ENCODE results near the gene CHST15. TPM values are rescaled to one million over a fixed set of nuclear protein-coding genes. Genes with fewer than 3 reads are reported as not detected.

Gene CHST15
- polyA plus RNA-seq, 1 donor from 2014 or later, result 0.79 TPM

- no peaks in the 10 kb centered on the region for H4K20me1 ChIP-seq (ENCODE audit: insufficient read depth)
Measured at GRCh38 chr10:124045276-124045675, 48.1 kb downstream of the CHST15 start.

GRCh38 chr10:124044143-124044862 is 49.1 kb downstream of the CHST15 start:
- Histone ChIP-seq H3F3A (ENCODE audit: insufficient read depth, low read length, poor library complexity, severe bottlenecking) (no peaks in the 10 kb centered on the region), H3K27me3 (ENCODE audit: insufficient read depth, low read depth, low read length) (no peaks in the 10 kb centered on the region), H3K79me2 (replicated peaks; ENCODE audit: insufficient read depth, low read length) (no peaks in the 10 kb centered on the region), H4K20me1 (ENCODE audit: insufficient read depth) (no peaks in the 10 kb centered on the region), H3K4me3 (ENCODE audit: low read length) (no peak overlapping the region), H3K36me3 (ENCODE audit: insufficient read depth, low read length) (no peaks in the 10 kb centered on the region), H3K9me3 (ENCODE audit: low read length) (no peaks in the 10 kb centered on the region), H3K4me2 (ENCODE audit: low read length) (no peak overlapping the region), H3K9me2 (ENCODE audit: insufficient read depth, low read length) (no peaks in the 10 kb centered on the region), H3K9ac (ENCODE audit: low read length) (no peak overlapping the region), H2AFZ (ENCODE audit: low read depth, low read length) (no peak overlapping the region), H3K27ac (ENCODE audit: low read length) (no peak overlapping the region)
- TF ChIP-seq REST (IDR thresholded peaks at IDR 0.05; ENCODE audit: borderline replicate concordance) (no peak), SMC3 (conservative IDR thresholded peaks at IDR 0.05; ENCODE audit: poor library complexity) (no peak), EP300 (conservative IDR thresholded peaks at IDR 0.05; ENCODE audit: poor library complexity, severe bottlenecking) (no peak), POLR2AphosphoS5 (IDR thresholded peaks at IDR 0.05) (no peak), CTCF (IDR thresholded peaks at IDR 0.05; ENCODE audit: poor library complexity, severe bottlenecking) (no peak)

More at GRCh38 chr10:124045276-124045675, 48.1 kb downstream of the CHST15 start:
- Histone ChIP-seq H3F3A (ENCODE audit: insufficient read depth, low read length, poor library complexity, severe bottlenecking) (no peaks in the 10 kb centered on the region), H3K27ac (ENCODE audit: low read length) (no peak overlapping the region), H3K79me2 (replicated peaks; ENCODE audit: insufficient read depth, low read length) (no peaks in the 10 kb centered on the region), H3K9me2 (ENCODE audit: insufficient read depth, low read length) (no peaks in the 10 kb centered on the region), H2AFZ (ENCODE audit: low read depth, low read length) (no peak overlapping the region), H3K4me3 (ENCODE audit: low read length) (no peak overlapping the region), H3K9ac (ENCODE audit: low read length) (no peak overlapping the region), H3K36me3 (ENCODE audit: insufficient read depth, low read length) (no peaks in the 10 kb centered on the region), H3K4me2 (ENCODE audit: low read length) (no peak overlapping the region), H3K9me3 (ENCODE audit: low read length) (no peaks in the 10 kb centered on the region), H3K27me3 (ENCODE audit: insufficient read depth, low read depth, low read length) (no peaks in the 10 kb centered on the region)
- TF ChIP-seq SMC3 (conservative IDR thresholded peaks at IDR 0.05; ENCODE audit: poor library complexity) (no peak), POLR2AphosphoS5 (IDR thresholded peaks at IDR 0.05) (no peak), EP300 (conservative IDR thresholded peaks at IDR 0.05; ENCODE audit: poor library complexity, severe bottlenecking) (no peak), REST (IDR thresholded peaks at IDR 0.05; ENCODE audit: borderline replicate concordance) (no peak), EZH2 (IDR thresholded peaks at IDR 0.05; ENCODE audit: borderline replicate concordance, insufficient read depth, low read length, poor library complexity, severe bottlenecking) (no peak), CTCF (IDR thresholded peaks at IDR 0.05; ENCODE audit: poor library complexity, severe bottlenecking) (no peak), TAF1 (IDR thresholded peaks at IDR 0.05; ENCODE audit: low read depth) (no peak), MXI1 (conservative IDR thresholded peaks at IDR 0.05; ENCODE audit: poor library complexity, severe bottlenecking) (no peak), RAD21 (conservative IDR thresholded peaks at IDR 0.05) (no peak)
